Upper lobe of right lung (tissue), 1 donor: Measurements from ENCODE around the gene NELFB. TPM values are rescaled to one million over a fixed set of nuclear protein-coding genes. Genes with fewer than 3 reads are reported as not detected.
A peak's percentile ranks its signal among the peaks of the same experiment; 100 is the strongest.

ENCODE experiments used
- ATAC-seq: fragments of 200-7000 bp; cut with Tn5 transposase; one replicate; pipeline ENCODE4 v1.9.1; 2020; ENCODE audit warnings: mild to moderate bottlenecking, moderate library complexity
- DNase-seq: peaks from one replicate; pipeline ENCODE4 v3.0.0-alpha.2; 2020
- H3K27ac ChIP-seq: fragments of 200-600 bp; one replicate; pipeline ENCODE4 v1.8.0; 2022
- H3K27me3 ChIP-seq: fragments of 200-600 bp; one replicate; pipeline ENCODE4 v1.8.0; 2022; ENCODE audit warnings: mild to moderate bottlenecking
- H3K36me3 ChIP-seq: fragments of 200-600 bp; one replicate; pipeline ENCODE4 v1.8.0; 2022
- H3K4me1 ChIP-seq: fragments of 200-600 bp; one replicate; pipeline ENCODE4 v1.8.0; 2022
- H3K4me3 ChIP-seq: fragments of 200-600 bp; one replicate; pipeline ENCODE4 v1.8.0; 2022; ENCODE audit warnings: mild to moderate bottlenecking
- H3K9me3 ChIP-seq: fragments of 200-600 bp; one replicate; pipeline ENCODE4 v1.8.0; 2022
- intact Hi-C: fragments of 100-400 bp; cut with DNase I; formaldehyde crosslinking; loops from one replicate; pipeline ENCODE4 v1.11.0; 2022
- total RNA-seq: library from RNA; stranded (reverse); fragmentation: NEBNext Ultra II Directional; extraction: Animal tissue kit (Norgen Biotek cat#: 25700); gene quantifications from one replicate; pipeline ENCODE4 v1.2.1, GENCODE V29; 2021
- TF ChIP-seq, protein P1 (sequence below): fragments of 200-600 bp; IDR thresholded peaks from one replicate; pipeline ENCODE4 v1.8.0; 2022; ENCODE audit warnings: antibody characterized with exemption
- donor health status: DM: no; HTN: yes; CAD: no; lungs with severe emphysema.

NELFB gene
- total RNA-seq, 1 donor from 2014 or later, result 47.2 TPM

GRCh38 chr9:137262909-137263285 is 7.8 kb downstream of the NELFB start:
- ATAC-seq (no peak), DNase-seq (peak; percentile 63)
- Histone ChIP-seq H3K27ac (no peak overlapping the region), H3K27me3 (no peaks in the 10 kb centered on the region), H3K9me3 (no peaks in the 10 kb centered on the region), H3K4me1 (peaks cover 3% of the 10 kb centered on the region), H3K36me3 (peaks cover 45% of the 10 kb centered on the region), H3K4me3 (no peak overlapping the region)
- TF ChIP-seq, protein P1, sequence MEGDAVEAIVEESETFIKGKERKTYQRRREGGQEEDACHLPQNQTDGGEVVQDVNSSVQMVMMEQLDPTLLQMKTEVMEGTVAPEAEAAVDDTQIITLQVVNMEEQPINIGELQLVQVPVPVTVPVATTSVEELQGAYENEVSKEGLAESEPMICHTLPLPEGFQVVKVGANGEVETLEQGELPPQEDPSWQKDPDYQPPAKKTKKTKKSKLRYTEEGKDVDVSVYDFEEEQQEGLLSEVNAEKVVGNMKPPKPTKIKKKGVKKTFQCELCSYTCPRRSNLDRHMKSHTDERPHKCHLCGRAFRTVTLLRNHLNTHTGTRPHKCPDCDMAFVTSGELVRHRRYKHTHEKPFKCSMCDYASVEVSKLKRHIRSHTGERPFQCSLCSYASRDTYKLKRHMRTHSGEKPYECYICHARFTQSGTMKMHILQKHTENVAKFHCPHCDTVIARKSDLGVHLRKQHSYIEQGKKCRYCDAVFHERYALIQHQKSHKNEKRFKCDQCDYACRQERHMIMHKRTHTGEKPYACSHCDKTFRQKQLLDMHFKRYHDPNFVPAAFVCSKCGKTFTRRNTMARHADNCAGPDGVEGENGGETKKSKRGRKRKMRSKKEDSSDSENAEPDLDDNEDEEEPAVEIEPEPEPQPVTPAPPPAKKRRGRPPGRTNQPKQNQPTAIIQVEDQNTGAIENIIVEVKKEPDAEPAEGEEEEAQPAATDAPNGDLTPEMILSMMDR, result no peak
- intact Hi-C loops, result no loop called here

DNA sequence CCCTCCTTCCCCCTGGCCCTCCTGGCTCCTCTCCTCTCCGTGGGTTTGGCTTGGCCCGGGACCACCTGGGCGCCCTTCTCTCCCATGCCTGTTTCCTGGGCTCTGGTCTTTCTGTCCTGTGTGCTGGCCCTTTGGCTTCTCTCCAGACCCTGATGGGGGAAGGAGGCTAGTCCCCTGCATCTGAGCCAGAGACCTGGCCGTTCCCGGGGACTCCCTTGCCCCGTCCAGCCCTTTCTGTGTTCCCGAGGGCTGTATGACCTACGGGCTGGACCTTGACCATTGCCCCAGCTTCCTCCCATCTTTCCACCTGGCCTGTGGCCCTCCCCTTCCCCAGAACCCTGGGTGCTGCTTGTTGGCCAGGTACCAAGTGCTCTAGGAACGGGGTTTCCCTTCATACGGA is 8.4 kb downstream of the NELFB start:
- Histone ChIP-seq H3K36me3 (peaks cover 40% of the 10 kb centered on the region), H3K27ac (no peak overlapping the region), H3K9me3 (no peaks in the 10 kb centered on the region), H3K4me3 (no peak overlapping the region), H3K4me1 (peaks cover 9% of the 10 kb centered on the region), H3K27me3 (no peaks in the 10 kb centered on the region)
- intact Hi-C loops, result no loop called here
- DNase-seq (peak; percentile 47), ATAC-seq (no peak)
- TF ChIP-seq, protein P1, result no peak

DNA sequence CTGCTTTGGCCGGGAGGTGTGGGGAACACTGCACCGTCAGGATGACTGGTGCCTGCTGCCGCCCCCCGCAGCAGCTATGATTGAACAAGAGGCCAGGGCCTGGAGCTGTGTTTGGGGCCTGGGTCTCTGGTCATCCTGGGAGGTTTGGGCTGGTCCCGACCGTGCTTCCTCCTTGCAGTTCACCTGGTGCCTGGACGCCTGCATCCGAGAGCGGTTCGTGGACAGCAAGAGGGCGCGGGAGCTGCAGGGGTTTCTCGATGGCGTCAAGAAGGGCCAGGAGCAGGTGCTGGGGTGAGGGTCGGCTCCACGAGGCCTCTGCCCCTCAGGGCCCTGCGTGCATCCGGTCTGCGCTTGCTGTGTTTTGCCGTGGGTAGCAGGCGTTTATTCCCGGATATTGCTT is 8.9 kb downstream of the NELFB start:
- Histone ChIP-seq H3K36me3 (peaks cover 38% of the 10 kb centered on the region), H3K27ac (no peak overlapping the region)
- TF ChIP-seq, protein P1, result no peak

GRCh38 chr9:137265496-137266161 is 10.5 kb downstream of the NELFB start:
- Histone ChIP-seq H3K36me3 (peaks cover 38% of the 10 kb centered on the region), H3K27ac (no peak overlapping the region), H3K4me3 (no peak overlapping the region), H3K27me3 (no peaks in the 10 kb centered on the region), H3K9me3 (no peaks in the 10 kb centered on the region), H3K4me1 (peaks cover 25% of the 10 kb centered on the region)
- intact Hi-C loops, result no loop called here
- DNase-seq (peak; percentile 52), ATAC-seq (no peak)
- TF ChIP-seq, protein P1, result no peak

More for the DNA sequence above, 8.9 kb downstream of the NELFB start:
- H3K9me3 ChIP-seq, result no peaks in the 10 kb centered on the region
- H3K27me3 ChIP-seq, result no peaks in the 10 kb centered on the region
- ATAC-seq, result no peak
- peaks cover 15% of the 10 kb centered on the region for H3K4me1 ChIP-seq
- H3K4me3 ChIP-seq, result no peak overlapping the region
- DNase-seq, result peak; percentile 55
- intact Hi-C loops, result no loop called here

DNA sequence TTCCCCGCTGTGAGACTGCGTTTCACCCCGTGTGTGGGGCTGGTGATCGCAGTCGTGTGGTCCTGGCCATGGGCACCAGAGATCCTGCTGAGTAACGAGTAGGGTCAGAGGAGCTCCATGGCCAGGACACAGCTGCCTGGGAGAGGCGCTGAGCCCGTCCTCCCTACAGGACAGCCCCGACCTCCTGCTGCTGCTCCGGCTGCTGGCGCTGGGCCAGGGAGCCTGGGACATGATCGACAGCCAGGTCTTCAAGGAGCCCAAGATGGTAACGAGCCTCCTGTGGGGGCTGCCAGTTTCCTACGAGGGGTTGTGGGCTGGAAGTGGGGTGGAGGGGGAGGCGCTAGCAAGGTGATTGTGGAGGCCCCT is 11.0 kb downstream of the NELFB start:
- intact Hi-C loops, result no loop called here
- H3K36me3 ChIP-seq, result peaks cover 38% of the 10 kb centered on the region
- H3K4me3 ChIP-seq, result no peak overlapping the region
- peaks cover 25% of the 10 kb centered on the region for H3K4me1 ChIP-seq
- H3K27me3 ChIP-seq, result no peaks in the 10 kb centered on the region
- no peaks in the 10 kb centered on the region for H3K9me3 ChIP-seq
- no peak overlapping the region for H3K27ac ChIP-seq
- TF ChIP-seq, protein P1, result no peak
- ATAC-seq (no peak), DNase-seq (peak; percentile 61)
